OCI-LY1 (cell line): ENCODE data around the gene GNPTG.

Source experiments
- EZH2 ChIP-seq: fragments of 200-600 bp; sonication (generic), shearing (Covaris generic); IDR thresholded peaks from 2 replicates; pipeline ENCODE4 v1.8.0; 2017; ENCODE audit warnings: borderline replicate concordance, mixed run types, mild to moderate bottlenecking, antibody characterized with exemption, low read length, moderate library complexity, mixed read lengths
- TF ChIP-seq, protein P1 (sequence below): fragments of 200-600 bp; sonication (generic), shearing (Covaris generic); IDR thresholded peaks from 2 replicates; pipeline ENCODE4 v1.5.1; 2017; ENCODE audit warnings: mild to moderate bottlenecking, antibody characterized with exemption, low read length, moderate library complexity, mixed read lengths

DNA sequence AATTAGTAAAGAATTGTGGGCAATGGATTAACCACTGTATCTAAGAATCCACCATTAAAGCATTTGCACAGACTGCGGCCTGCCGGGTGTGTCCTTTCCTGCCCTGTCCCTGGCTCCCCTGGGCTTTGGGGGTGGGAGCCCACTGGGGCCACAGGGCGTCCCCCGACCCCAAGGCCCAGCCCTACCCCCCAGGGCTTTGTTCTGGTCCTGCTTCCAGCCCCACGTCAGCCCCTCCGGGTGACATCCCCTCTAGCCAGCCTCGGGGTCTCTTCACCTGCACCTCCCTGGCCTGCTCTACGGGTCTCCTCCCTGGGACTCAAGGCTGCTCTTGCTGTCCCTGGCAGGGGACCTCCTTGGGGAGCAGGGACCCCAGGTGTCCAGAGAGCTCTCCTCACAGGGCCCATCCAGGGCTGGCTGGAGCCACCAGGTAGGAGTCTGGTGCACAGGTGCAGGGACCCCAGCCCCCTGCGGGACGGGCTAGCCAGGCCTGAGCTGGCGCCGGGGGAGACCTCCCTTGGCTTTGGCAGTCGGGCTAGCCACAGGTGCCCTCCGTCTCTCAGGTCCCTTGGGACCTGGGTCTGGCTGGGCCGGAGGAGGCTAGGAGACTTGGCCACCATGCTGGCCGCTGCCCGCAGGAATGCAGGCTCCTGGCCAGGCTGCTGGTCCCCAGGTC is 24.6 kb upstream of the GNPTG start:
- TF ChIP-seq, protein P1, sequence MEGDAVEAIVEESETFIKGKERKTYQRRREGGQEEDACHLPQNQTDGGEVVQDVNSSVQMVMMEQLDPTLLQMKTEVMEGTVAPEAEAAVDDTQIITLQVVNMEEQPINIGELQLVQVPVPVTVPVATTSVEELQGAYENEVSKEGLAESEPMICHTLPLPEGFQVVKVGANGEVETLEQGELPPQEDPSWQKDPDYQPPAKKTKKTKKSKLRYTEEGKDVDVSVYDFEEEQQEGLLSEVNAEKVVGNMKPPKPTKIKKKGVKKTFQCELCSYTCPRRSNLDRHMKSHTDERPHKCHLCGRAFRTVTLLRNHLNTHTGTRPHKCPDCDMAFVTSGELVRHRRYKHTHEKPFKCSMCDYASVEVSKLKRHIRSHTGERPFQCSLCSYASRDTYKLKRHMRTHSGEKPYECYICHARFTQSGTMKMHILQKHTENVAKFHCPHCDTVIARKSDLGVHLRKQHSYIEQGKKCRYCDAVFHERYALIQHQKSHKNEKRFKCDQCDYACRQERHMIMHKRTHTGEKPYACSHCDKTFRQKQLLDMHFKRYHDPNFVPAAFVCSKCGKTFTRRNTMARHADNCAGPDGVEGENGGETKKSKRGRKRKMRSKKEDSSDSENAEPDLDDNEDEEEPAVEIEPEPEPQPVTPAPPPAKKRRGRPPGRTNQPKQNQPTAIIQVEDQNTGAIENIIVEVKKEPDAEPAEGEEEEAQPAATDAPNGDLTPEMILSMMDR = no peak
- no peak for TF ChIP-seq EZH2
